ENCODE results near the gene MYO5A.

Gene MYO5A

GRCh38 chr15:52408823-52409222 lies 119.9 kb downstream of the MYO5A start:
- DNase-seq, result no peak

- no peak for DNase-seq
Measured at GRCh38 chr15:52407374-52407773, 121.3 kb downstream of the MYO5A start.

GRCh38 chr15:52406601-52407000 lies 122.1 kb downstream of the MYO5A start:
- no peak for DNase-seq

GRCh38 chr15:52405856-52406255 lies 122.8 kb downstream of the MYO5A start:
- no peak for DNase-seq

- DNase-seq, result no peak
Measured at GRCh38 chr15:52397118-52397517, 131.6 kb downstream of the MYO5A start.

- DNase-seq, result no peak
Measured at GRCh38 chr15:52394118-52394517, 134.6 kb downstream of the MYO5A start.

- DNase-seq, result no peak
Measured at GRCh38 chr15:52392008-52392687, 136.5 kb downstream of the MYO5A start.

- no peak for DNase-seq
Measured at GRCh38 chr15:52391069-52391468, 137.6 kb downstream of the MYO5A start.

GRCh38 chr15:52385670-52386069 lies 143.0 kb downstream of the MYO5A start:
- no peak for DNase-seq

GRCh38 chr15:52383100-52383588 lies 145.5 kb downstream of the MYO5A start:
- DNase-seq, result no peak

- no peak for DNase-seq
Measured at GRCh38 chr15:52382647-52383046, 146.0 kb downstream of the MYO5A start.

GRCh38 chr15:52379395-52380106 lies 149.1 kb downstream of the MYO5A start:
- DNase-seq, result no peak

- DNase-seq, result no peak
Measured at GRCh38 chr15:52378746-52379394, 149.8 kb downstream of the MYO5A start.

GRCh38 chr15:52370010-52370409 lies 158.7 kb downstream of the MYO5A start:
- DNase-seq, result no peak

- no peak for DNase-seq
Measured at GRCh38 chr15:52369455-52369854, 159.2 kb downstream of the MYO5A start.

GRCh38 chr15:52369030-52369429 lies 159.7 kb downstream of the MYO5A start:
- DNase-seq, result no peak

- DNase-seq, result no peak
Measured at GRCh38 chr15:52368402-52368801, 160.3 kb downstream of the MYO5A start.

- no peak for DNase-seq
Measured at GRCh38 chr15:52362497-52362896, 166.2 kb downstream of the MYO5A start.

GRCh38 chr15:52361975-52362494 lies 166.6 kb downstream of the MYO5A start:
- no peak for DNase-seq

- no peak for DNase-seq
Measured at GRCh38 chr15:52361494-52361893, 167.2 kb downstream of the MYO5A start.

GRCh38 chr15:52360229-52361203 lies 168.2 kb downstream of the MYO5A start:
- no peak for DNase-seq

- DNase-seq, result no peak
Measured at GRCh38 chr15:52359722-52360121, 169.0 kb downstream of the MYO5A start.
